RWPE2 (cell line): ENCODE data around the gene DDIT4.

ENCODE experiments used
- ATAC-seq: fragments of 200-7000 bp; cut with Tn5 transposase; 3 replicates; pipeline ENCODE4 v1.9.1; 2021; ENCODE audit warnings: low read depth
- DNase-seq: peaks from one replicate; pipeline ENCODE4 v3.0.0-alpha.2; 2020; ENCODE audit warnings: low spot score
- H3K27ac ChIP-seq: fragments of 450-650 bp; 2 replicates; pipeline ENCODE4 v1.5.1; 2017; ENCODE audit warnings: mild to moderate bottlenecking; ENCODE audit not compliant: poor library complexity, severe bottlenecking
- H3K27me3 ChIP-seq: fragments of 250-450 bp; sonication (Bioruptor Pico); 2 replicates; pipeline ENCODE4 v1.5.1; 2021; ENCODE audit warnings: mild to moderate bottlenecking, moderate library complexity; ENCODE audit not compliant: insufficient read depth, poor library complexity, severe bottlenecking
- H3K36me3 ChIP-seq: fragments of 250-450 bp; sonication (Bioruptor Pico); 2 replicates; pipeline ENCODE4 v1.5.1; 2020; ENCODE audit warnings: low read depth, mild to moderate bottlenecking, moderate library complexity
- H3K4me1 ChIP-seq: fragments of 250-450 bp; sonication (Bioruptor Pico); 2 replicates; pipeline ENCODE4 v1.5.1; 2021; ENCODE audit warnings: mild to moderate bottlenecking, moderate library complexity; ENCODE audit not compliant: insufficient read depth, poor library complexity, severe bottlenecking
- H3K4me3 ChIP-seq: fragments of 250-450 bp; sonication (Bioruptor Pico); 2 replicates; pipeline ENCODE4 v1.5.1; 2021; ENCODE audit warnings: mild to moderate bottlenecking, moderate library complexity; ENCODE audit not compliant: severe bottlenecking
- H3K9me3 ChIP-seq: fragments of 250-450 bp; sonication (Bioruptor Pico); 2 replicates; pipeline ENCODE4 v1.5.1; 2021; ENCODE audit warnings: mild to moderate bottlenecking, moderate library complexity; ENCODE audit not compliant: severe bottlenecking
- CTCF ChIP-seq: fragments of 450-650 bp; IDR thresholded peaks from one replicate; pipeline ENCODE4 v1.5.1; 2017; ENCODE audit warnings: mild to moderate bottlenecking, moderate library complexity; ENCODE audit not compliant: poor library complexity, severe bottlenecking

DDIT4 gene

GRCh38 chr10:72275351-72276012, 1.8 kb downstream of the DDIT4 start:
- Histone ChIP-seq H3K4me1 (peaks cover 19% of the 10 kb centered on the region), H3K9me3 (no peaks in the 10 kb centered on the region), H3K27me3 (no peaks in the 10 kb centered on the region), H3K27ac (peak overlapping the region; percentile 99), H3K36me3 (peaks cover 32% of the 10 kb centered on the region), H3K4me3 (peak overlapping the region; percentile 80)
- DNase-seq (no peak), ATAC-seq (peak; percentile 0; the same call in 1 of the 3 replicates)
- TF ChIP-seq CTCF, result no peak

GRCh38 chr10:72276013-72276387, 2.3 kb downstream of the DDIT4 start:
- peak overlapping the region; percentile 99 for H3K27ac ChIP-seq
- H3K4me3 ChIP-seq, result peak overlapping the region; percentile 80
- no peaks in the 10 kb centered on the region for H3K9me3 ChIP-seq
- ATAC-seq (peak; percentile 42), DNase-seq (peak; percentile 86)
- no peak for TF ChIP-seq CTCF
- no peaks in the 10 kb centered on the region for H3K27me3 ChIP-seq
- peaks cover 14% of the 10 kb centered on the region for H3K4me1 ChIP-seq
- H3K36me3 ChIP-seq, result peaks cover 32% of the 10 kb centered on the region

GRCh38 chr10:72276421-72277339, 3.0 kb downstream of the DDIT4 start:
- DNase-seq (peak; percentile 88), ATAC-seq (peak; percentile 54)
- Histone ChIP-seq H3K9me3 (no peaks in the 10 kb centered on the region), H3K27ac (peak overlapping the region; percentile 99), H3K36me3 (peaks cover 32% of the 10 kb centered on the region), H3K4me1 (peaks cover 9% of the 10 kb centered on the region), H3K27me3 (no peaks in the 10 kb centered on the region), H3K4me3 (peak overlapping the region; percentile 80)
- TF ChIP-seq CTCF, result no peak

- Histone ChIP-seq H3K27ac (peak overlapping the region; percentile 99), H3K36me3 (peaks cover 32% of the 10 kb centered on the region), H3K4me1 (peaks cover 2% of the 10 kb centered on the region), H3K4me3 (no peak overlapping the region), H3K9me3 (no peaks in the 10 kb centered on the region), H3K27me3 (no peaks in the 10 kb centered on the region)
- no peak for TF ChIP-seq CTCF
- no peak for DNase-seq
- ATAC-seq, result peak; percentile 19
These were observed 3.7 kb downstream of the DDIT4 start for GRCh38 chr10:72277340-72277995.
